H1 (cell line): ENCODE measurements around the gene CHAC1.

ENCODE experiments used
- CREB1 ChIP-seq: IDR thresholded peaks from 2 replicates; pipeline ENCODE4 v1.6.1; 2012; ENCODE audit warnings: inconsistent platforms
- EP300 ChIP-seq, 2 experiments: IDR thresholded peaks; 1 replicate in 1 of 2; 2 replicates in 1 of 2; pipeline ENCODE4 v1.6.1; 2011 to 2012; ENCODE audit warnings: low read depth in 2 of 2, low read length in 2 of 2, mild to moderate bottlenecking in 2 of 2, borderline replicate concordance in 1 of 2, inconsistent platforms in 1 of 2, moderate library complexity in 1 of 2
- EZH2 ChIP-seq: fragments of 200-600 bp; sonication (generic); IDR thresholded peaks from 2 replicates; pipeline ENCODE4 v1.7.1; 2012; ENCODE audit warnings: low read depth, mild to moderate bottlenecking, moderate library complexity, low read length, inconsistent platforms; ENCODE audit not compliant: severe bottlenecking
- GABPA ChIP-seq: IDR thresholded peaks from 2 replicates; pipeline ENCODE4 v1.6.1; 2011; ENCODE audit warnings: mild to moderate bottlenecking, low read length, moderate library complexity, borderline replicate concordance; ENCODE audit not compliant: insufficient read depth
- POLR2A ChIP-seq, 2 experiments: IDR thresholded peaks; 1 replicate in 1 of 2; 2 replicates in 1 of 2; pipeline ENCODE4 v1.6.1; 2011; ENCODE audit warnings: low read depth in 2 of 2, low read length in 2 of 2, mild to moderate bottlenecking in 2 of 2; ENCODE audit errors: control extremely low read depth in 1 of 2
- POLR2AphosphoS5 ChIP-seq: IDR thresholded peaks from 2 replicates; pipeline ENCODE4 v1.6.1; 2011; ENCODE audit warnings: low read depth, low read length
- RAD21 ChIP-seq, 2 experiments: IDR thresholded peaks in 1 of 2; conservative IDR thresholded peaks in 1 of 2; 2 replicates each; pipeline ENCODE4 v1.6.1; 2011; ENCODE audit warnings: low read depth in 2 of 2, low read length in 2 of 2, improper control_type of control experiment in 1 of 2, inconsistent platforms in 1 of 2, mild to moderate bottlenecking in 1 of 2, moderate library complexity in 1 of 2
- RNF2 ChIP-seq: fragments of 200-900, 300-1000 bp; sonication (generic); IDR thresholded peaks from 2 replicates; pipeline ENCODE4 v1.7.1; 2016; ENCODE audit warnings: borderline replicate concordance, low read depth, mild to moderate bottlenecking, antibody characterized with exemption, low read length; ENCODE audit not compliant: poor library complexity, severe bottlenecking; ENCODE audit errors: missing control alignments
- RXRA ChIP-seq: IDR thresholded peaks from 2 replicates; pipeline ENCODE4 v1.6.1; 2011; ENCODE audit warnings: low read depth, mild to moderate bottlenecking, low read length, moderate library complexity; ENCODE audit not compliant: insufficient read depth
- SIN3A ChIP-seq, 2 experiments: IDR thresholded peaks in 1 of 2; conservative IDR thresholded peaks in 1 of 2; 2 replicates each; pipeline ENCODE4 v1.6.1; 2011 to 2012; ENCODE audit warnings: low read length in 2 of 2, improper control_type of control experiment in 1 of 2, low read depth in 1 of 2, mild to moderate bottlenecking in 1 of 2
- SUZ12 ChIP-seq: fragments of 200-600 bp; sonication (generic); IDR thresholded peaks from 2 replicates; pipeline ENCODE4 v1.6.1; 2012; ENCODE audit warnings: mild to moderate bottlenecking, inconsistent platforms, low read length, moderate library complexity, mixed read lengths
- TAF1 ChIP-seq: IDR thresholded peaks from 2 replicates; pipeline ENCODE4 v1.6.1; 2011; ENCODE audit warnings: mild to moderate bottlenecking, low read depth, low read length
- TF ChIP-seq, protein P1 (sequence below), 3 experiments: IDR thresholded peaks; 1 replicate in 2 of 3; 2 replicates in 1 of 3; pipeline versions ENCODE4 v1.5.1 to v1.6.1; 2011; ENCODE audit warnings: low read length in 3 of 3, mild to moderate bottlenecking in 3 of 3, inconsistent platforms in 2 of 3, low read depth in 1 of 3, moderate library complexity in 1 of 3; ENCODE audit not compliant: insufficient read depth in 1 of 3; ENCODE audit errors: control extremely low read depth in 1 of 3
- TF ChIP-seq, protein P2 (sequence below): IDR thresholded peaks from 2 replicates; pipeline ENCODE4 v1.6.1; 2012; ENCODE audit warnings: inconsistent platforms

DNA sequence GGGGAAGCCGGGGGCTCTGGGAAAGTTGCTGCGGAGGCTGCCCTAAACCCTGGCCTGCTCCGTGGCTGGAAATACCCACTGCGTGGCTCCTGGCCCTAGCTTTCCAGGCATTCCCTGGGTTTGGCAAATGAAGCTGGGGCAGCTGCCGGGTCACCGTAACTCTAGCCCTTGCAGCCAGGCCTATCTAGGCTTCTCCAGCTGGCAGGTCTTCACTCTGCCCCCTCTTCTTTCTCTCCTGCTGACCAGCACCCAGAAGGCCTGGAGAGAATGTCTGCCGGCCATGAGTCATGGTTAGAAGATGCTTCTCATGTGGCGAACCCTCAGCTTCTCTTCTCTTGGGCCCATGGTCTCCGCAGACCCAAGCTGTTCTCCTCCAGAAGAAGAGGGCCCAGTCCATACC, 29.7 kb upstream of the CHAC1 start:
- TF ChIP-seq, protein P1, sequence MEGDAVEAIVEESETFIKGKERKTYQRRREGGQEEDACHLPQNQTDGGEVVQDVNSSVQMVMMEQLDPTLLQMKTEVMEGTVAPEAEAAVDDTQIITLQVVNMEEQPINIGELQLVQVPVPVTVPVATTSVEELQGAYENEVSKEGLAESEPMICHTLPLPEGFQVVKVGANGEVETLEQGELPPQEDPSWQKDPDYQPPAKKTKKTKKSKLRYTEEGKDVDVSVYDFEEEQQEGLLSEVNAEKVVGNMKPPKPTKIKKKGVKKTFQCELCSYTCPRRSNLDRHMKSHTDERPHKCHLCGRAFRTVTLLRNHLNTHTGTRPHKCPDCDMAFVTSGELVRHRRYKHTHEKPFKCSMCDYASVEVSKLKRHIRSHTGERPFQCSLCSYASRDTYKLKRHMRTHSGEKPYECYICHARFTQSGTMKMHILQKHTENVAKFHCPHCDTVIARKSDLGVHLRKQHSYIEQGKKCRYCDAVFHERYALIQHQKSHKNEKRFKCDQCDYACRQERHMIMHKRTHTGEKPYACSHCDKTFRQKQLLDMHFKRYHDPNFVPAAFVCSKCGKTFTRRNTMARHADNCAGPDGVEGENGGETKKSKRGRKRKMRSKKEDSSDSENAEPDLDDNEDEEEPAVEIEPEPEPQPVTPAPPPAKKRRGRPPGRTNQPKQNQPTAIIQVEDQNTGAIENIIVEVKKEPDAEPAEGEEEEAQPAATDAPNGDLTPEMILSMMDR (IDR thresholded peaks at IDR 0.05; ENCODE audit: control extremely low read depth in 1 of 3, insufficient read depth in 1 of 3, low read depth in 1 of 3, low read length in 3 of 3) = no peak
- TF ChIP-seq RAD21 (IDR thresholded peaks at IDR 0.05 in 1 of 2, conservative IDR thresholded peaks at IDR 0.05 in 1 of 2; ENCODE audit: low read depth in 2 of 2, low read length in 2 of 2) (no peak), POLR2A (IDR thresholded peaks at IDR 0.05; ENCODE audit: control extremely low read depth in 1 of 2, low read depth in 2 of 2, low read length in 2 of 2) (no peak), EZH2 (no peak), RNF2 (no peak), CREB1 (no peak), SUZ12 (no peak), SIN3A (conservative IDR thresholded peaks at IDR 0.05 in 1 of 2, IDR thresholded peaks at IDR 0.05 in 1 of 2; ENCODE audit: low read depth in 1 of 2, low read length in 2 of 2) (no peak), GABPA (no peak), RXRA (no peak), POLR2AphosphoS5 (no peak), EP300 (IDR thresholded peaks at IDR 0.05; ENCODE audit: borderline replicate concordance in 1 of 2, low read depth in 2 of 2, low read length in 2 of 2) (no peak), TAF1 (no peak)
- TF ChIP-seq, protein P2, sequence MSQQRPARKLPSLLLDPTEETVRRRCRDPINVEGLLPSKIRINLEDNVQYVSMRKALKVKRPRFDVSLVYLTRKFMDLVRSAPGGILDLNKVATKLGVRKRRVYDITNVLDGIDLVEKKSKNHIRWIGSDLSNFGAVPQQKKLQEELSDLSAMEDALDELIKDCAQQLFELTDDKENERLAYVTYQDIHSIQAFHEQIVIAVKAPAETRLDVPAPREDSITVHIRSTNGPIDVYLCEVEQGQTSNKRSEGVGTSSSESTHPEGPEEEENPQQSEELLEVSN = no peak
